Left ventricle myocardium superior (tissue), 1 donor: ENCODE results near the gene C22orf31. TPM values are rescaled to one million over a fixed set of nuclear protein-coding genes. Genes with fewer than 3 reads are reported as not detected.

Experiments
- ATAC-seq: fragments of 200-7000 bp; cut with Tn5 transposase; one replicate; pipeline ENCODE4 v1.9.1; 2020; ENCODE audit warnings: mild to moderate bottlenecking, moderate library complexity
- DNase-seq: peaks from one replicate; pipeline ENCODE4 v3.0.0-alpha.2; 2020
- intact Hi-C: fragments of 100-400 bp; cut with micrococcal nuclease; formaldehyde crosslinking; loops from one replicate; pipeline ENCODE4 v1.11.0; 2022
- total RNA-seq: library from RNA; stranded (reverse); fragmentation: NEBNext Ultra II Directional; extraction: Animal tissue kit (Norgen Biotek cat#: 25700); gene quantifications from one replicate; pipeline ENCODE4 v1.2.1, GENCODE V29; 2021
- donor health status: DM: no; HTN: yes; CAD: no; lungs with severe emphysema.

Gene C22orf31
- total RNA-seq, 1 donor from 2014 or later: not detected

- ATAC-seq (peak; percentile 51), DNase-seq (no peak)
- intact Hi-C loops: no loop called here
Measured at GRCh38 chr22:29009148-29009547, 52.5 kb downstream of the C22orf31 start.

Other genes starting within 250 kb of the C22orf31 start
- 6.9 TPM for gene ZNRF3, start 178.3 kb downstream of the C22orf31 start, total RNA-seq
- gene KREMEN1, start 11.2 kb upstream of the C22orf31 start, total RNA-seq: 68.2 TPM
- gene EMID1, start 144.1 kb upstream of the C22orf31 start, total RNA-seq: 0.40 TPM
- gene RHBDD3, start 206.2 kb upstream of the C22orf31 start, total RNA-seq: 16.6 TPM
- gene EWSR1, start 206.4 kb upstream of the C22orf31 start, total RNA-seq: 121 TPM
- gene GAS2L1, start 244.8 kb upstream of the C22orf31 start, total RNA-seq: 23.2 TPM